Activated CD8-positive, alpha-beta memory T cell treated with anti-CD3 and anti-CD28 coated beads for 1 hour (primary cell): Measurements from ENCODE around the gene RTTN.

Experiments
- DNase-seq, 2 donors: peaks; one replicate each; pipeline ENCODE4 v3.0.0-alpha.2; 2020; ENCODE audit warnings: low read depth in 1 of 2; ENCODE audit errors: extremely low read depth in 1 of 2

RTTN gene

DNA sequence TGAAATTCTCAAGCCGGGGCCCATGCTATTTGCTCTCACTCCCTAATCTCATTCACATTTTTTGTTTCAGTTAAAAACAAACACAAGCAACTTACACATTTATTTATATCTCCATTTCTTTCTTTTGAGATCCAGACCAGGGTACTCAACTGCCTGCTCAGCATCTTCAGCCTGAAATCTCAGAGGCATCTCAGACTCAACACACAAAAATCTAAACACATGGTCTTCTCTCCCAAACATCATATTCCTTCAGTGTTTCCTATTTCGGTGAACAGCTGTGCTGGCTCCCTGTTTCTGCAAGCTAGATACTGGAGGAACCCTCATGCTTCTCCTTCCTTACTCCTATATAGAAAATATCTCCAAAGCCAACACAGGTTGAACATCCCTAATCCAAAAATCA lies 11.3 kb upstream of the RTTN start:
- DNase-seq: no peak

DNA sequence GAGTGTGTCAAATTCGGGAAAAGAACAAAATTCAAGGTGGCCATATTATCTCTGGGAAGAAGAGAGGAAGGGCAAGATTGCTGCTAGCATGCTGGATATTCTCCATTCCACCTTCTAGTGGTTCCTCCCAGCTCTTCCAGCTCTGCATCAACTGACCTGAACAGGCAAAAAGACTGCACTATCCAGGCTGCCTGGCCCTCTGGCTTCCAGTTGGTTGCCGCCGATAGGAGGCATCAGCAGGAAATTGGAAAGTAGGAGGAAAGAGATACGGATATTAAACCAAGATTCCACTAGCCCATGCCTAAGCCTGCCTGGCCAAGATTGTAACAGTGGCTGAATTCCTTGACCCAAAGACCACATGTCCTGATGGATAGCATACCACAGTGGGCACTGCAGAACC lies 1.7 kb upstream of the RTTN start:
- DNase-seq: no peak

DNA sequence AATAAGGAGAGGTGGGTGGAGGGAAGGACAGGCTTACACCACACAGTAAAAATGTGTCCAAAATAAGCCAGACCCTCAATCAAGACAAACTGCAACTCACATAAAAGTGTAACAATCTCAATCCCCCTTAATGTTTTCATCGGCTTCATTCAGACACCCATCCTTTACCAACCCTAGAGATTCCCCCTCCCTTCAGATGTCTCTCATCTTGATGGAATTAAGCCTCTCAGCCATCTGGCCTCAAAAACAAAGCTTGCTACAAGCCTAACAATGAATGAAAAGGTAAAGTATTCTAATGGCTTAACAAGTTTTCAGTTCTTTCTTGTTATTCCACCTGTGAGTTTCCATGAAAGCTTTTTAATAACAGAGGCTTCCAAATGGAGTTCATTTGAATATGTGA lies 5.2 kb downstream of the RTTN start:
- DNase-seq: no peak

DNA sequence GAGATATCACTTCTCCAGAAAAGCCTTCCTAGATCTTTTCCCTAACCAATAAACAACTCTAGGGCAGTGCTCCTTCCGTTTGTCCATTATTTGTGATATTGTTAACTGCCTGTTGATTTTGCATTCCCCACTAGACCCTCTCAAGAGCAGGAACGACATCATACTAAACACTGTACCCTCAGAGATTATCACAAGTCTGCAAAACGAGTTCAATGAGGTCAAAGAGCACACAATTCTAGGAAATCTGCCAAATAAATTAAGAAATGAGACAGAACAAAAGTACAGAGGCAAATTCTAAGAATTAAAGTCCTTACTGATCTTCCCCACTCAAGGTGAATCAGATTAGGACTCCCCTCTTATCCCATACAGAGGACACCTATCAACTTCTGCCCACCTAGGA lies 7.6 kb downstream of the RTTN start:
- no peak for DNase-seq

DNA sequence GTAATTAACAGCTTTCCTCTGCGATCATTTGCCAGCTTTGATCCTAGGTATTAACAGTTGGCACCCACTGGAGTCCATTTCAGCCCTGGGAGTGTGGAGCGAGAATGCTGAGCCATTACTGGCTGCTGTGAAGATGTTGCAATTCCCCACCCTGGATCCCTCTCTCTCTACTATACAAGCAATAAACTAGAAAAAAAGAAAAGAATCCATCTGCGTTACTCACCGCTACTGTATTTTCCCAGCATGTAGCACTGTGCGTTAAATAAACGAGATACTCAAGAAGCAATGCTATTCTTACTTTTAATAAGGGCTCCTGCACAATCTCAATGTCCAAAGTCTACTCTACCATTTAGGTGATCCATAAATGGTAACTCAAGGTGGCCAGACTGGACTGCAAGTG lies 8.5 kb downstream of the RTTN start:
- DNase-seq: no peak

DNA sequence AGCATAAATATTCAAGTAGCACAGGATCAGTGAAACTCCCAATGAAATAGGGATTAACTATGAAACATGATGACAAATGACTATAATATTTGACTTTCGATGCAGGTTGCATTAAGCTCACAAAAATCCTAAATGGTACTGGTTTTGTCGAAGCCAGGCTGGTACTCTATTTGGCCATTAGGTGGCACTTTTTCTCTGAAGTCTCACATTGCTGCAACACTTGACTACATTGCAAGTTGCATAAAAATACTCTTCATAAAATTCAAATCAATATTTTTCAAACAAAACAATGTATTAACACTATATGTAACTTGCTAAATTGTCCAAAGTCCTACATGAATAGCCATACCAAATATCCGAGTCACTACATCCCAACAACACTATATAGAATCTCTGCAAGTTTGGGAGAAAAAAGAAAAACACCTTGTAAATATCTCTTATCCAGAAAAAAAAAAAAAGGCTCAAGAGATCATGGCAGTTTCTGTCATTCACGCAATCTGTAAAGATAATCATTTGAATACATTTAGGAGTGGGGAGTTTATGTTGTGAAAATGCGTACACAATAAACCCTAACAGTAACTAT lies 9.5 kb downstream of the RTTN start:
- DNase-seq: no peak

DNA sequence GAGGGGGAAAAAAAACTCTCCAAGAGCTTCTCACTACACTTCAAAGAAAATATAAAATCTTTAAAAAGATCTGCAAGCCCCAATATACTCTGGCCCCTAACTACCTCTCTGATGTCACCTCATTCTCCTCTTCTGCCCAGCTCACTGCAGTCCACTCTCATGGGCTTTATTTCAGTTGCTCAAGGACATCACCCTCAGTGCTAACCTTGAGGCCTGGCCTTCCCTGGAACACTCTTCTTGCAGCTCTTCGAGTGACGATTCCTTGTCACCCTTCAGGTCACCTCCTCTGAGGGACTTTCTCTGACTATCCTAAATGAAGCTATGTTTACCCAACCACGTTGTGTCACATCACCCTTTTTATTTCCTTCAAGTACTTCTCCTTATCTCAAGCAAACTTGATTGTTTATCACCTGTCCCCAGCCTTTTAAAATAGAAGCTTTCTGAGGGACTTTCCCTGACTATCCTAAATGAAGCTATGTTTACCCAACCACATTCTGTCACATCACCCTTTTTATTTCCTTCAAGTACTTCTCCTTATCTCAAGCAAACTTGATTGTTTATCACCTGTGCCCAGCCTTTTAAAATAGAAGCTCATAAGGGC lies 10.4 kb downstream of the RTTN start:
- no peak for DNase-seq

DNA sequence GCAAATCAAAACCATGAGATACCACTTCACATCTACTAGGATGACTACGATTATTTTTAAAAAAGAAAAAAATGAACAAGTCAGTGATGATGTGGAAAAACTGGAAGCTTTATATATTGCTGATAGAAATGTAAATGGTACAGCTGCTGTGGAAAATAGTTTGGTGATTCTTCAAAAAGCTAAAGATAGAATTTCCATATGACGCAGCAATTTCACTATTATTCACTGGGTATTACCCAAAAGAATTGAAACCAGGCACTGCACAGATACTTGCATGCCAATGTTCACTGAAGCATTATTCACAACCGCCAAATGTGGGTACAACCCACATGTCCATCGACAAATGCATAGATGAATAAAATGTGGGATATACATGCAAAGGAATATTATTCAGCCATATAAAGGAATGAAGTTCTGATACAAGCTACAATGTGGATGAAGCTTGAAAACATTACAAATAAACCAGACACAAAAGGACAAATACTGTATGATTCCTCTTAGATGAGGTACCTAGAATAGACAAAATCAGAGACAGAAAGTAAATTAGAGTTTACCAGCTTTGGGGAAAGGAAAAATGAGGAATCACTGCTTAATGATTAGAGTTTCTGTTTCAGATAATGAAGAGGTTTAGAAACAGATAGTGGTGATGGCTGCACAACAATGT lies 11.1 kb downstream of the RTTN start:
- no peak for DNase-seq

DNA sequence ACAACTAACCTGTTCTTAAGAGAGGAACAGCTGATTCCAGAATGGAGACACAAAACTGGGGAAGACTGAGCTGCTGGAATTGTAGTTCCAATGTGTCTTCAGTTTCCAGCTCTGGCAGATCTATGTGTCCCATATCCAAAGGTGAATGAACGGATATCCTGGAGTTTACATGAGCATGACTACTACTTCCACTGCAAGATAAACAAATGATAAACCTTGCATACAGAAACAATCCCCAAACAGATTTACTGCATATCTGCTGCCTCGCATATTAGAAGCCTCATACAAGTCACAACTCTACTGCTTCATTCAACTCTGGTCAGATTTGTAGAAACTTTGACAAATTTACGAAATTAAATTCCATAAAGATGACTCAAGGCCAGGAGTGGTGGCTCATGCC lies 15.0 kb downstream of the RTTN start:
- DNase-seq: no peak

DNA sequence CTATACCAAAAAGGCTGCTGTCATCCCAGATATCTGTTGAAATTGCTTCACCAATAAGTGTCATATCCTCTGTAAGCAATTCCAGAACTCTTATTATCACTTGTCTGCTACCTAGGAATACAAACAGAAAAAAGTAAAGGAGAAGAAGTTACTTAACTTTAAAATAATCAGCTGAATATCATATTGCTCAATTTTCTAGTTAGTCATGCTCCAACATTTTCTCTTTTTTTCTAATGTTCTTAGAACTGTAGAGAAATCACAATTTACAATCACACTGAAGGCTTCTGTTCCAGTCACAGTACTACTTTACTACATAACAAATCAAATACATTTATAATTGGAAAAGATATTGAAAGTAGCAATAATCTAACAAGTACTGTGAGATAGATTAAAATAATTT lies 17.4 kb downstream of the RTTN start:
- no peak for DNase-seq

DNA sequence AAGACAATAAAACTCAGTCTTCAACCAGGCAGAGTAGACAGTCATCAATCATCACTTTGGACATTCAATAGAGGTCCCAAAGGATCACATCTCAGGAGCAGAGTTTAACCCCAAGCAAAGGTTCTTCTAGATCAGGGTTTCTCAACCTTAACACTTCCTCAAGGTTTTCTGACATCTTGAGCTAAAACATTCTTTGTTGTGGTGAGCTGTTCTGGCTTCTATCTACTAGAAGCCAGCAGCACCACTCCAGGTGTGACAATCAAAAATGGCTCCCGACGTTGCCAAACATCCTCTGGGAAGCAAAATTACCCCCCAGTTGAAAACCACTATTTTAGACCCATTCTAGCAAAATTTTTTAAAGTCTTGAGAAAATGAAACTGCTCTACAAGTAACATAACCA lies 22.0 kb downstream of the RTTN start:
- DNase-seq: no peak

DNA sequence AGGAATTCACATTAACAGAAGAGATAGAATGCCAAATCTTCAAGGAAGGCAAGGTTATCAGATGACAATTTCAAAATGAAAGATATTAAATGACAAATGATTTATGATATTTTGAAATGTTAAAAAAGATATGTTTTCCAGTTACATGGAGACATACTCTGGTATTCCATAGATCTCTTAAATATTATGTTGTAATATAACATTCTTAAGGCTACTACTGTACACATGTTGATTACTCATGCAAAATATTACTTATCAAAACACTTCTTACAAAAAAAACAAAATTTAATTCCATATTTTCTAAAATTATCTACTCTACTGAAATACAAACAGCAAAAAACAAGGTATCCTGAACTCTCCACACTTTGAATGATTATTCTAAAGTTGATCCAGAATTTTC lies 22.9 kb downstream of the RTTN start:
- DNase-seq: no peak

DNA sequence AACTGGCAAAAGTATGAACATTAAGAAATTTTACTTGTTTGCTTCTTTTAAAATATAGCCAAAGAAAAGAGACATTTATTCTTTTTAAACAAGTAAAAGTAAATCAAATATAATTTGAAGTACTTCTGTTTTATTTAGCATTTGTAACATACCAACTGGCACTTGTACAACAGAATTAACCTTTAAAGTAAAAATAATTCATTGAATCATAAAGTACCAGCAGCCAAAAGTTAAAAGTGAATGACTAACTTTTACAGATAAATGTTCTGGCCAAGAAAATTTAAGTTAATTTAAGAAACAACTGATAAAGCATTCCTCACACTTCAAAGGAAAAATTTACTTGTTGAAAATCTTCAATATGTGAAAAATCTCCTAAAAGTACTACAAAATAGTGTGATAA lies 23.8 kb downstream of the RTTN start:
- no peak for DNase-seq

DNA sequence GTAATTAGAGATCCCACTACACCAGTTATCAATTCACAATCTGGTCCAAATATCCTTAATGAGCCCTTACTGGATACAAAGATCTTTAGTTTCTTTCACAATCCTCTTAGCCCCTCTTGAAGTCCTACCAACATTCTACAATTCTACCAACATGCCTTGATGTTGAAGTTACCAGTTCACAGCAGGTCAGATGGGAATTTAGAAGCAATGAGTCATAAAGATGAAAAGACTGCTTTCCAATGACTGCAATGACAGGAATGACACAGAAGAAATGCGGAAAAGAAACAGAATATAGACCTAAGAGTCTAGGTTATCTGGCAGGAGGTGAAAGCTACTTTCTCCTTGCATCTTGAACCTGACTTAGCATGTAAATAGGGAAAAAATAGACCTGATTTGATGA lies 24.5 kb downstream of the RTTN start:
- DNase-seq: no peak

DNA sequence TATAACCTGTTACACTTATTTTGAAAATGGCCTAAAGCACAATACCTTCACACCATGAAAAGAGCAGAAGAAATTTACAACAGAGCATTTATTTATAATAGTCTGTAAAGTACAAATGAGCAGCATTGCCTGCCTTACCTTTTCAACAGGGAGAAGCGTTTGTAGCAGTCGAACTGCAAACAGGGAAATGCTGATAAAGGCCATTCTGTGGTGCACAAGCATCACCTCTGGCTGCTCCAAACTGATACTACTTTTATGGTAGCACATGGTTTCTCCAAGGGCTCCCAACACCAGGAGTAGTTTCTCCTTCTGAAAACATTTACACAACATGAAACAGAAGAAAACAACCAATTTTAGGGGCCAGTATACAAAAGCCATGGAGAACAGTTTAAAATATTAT lies 28.9 kb downstream of the RTTN start:
- DNase-seq: no peak

DNA sequence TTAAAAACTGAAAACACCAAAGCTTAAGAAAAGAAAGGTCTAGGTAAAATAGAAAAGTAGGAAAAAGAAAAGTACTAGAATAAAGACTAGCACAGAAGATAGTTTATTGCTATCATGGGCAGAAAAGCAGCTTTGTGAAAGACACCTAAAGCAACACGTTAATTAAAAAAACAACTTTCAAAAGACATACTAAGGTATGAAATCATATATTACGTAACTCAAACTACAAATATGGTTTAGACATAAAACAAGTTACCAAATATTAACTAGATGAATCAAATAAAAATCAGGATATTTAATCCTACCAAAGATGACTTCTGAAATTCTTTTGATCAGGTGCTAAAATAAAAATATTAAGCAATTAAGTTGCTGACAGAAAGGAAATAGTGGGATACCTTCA lies 30.3 kb downstream of the RTTN start:
- DNase-seq: no peak

DNA sequence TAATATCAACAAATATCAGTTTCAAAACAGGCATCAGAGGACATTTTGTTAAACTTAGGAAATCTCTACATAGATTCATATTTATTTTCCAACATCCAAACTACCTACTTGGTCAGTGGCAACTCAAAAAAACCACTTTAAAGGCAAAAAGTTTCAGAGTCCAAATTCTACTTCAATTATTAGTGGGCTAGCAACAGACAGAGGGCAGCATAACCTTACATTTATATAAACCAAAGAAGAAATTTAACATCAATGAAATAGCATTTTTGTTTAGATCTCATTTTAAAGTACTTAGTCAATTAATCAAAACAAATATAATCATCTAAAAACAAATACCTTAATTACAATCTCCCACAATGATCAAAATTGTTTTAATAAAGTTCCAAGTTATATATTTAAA lies 33.3 kb downstream of the RTTN start:
- no peak for DNase-seq

DNA sequence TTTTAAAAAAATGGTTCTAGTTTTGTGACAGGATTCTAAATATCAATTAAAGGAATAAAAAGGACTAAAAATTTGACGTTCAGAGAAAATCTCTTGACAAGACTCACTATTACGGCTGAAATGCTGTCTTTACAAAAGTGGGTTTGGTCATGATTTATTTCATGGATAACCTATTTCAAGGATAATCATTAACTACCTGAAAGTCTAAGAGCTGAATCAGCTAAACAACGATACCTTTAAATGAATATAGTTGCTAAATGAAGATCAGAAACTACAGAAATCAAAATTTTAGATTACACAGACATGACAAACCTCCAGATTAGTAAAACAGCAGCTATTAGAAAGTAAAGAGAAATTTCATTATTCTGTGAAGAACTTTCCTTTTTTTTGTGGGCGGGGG lies 35.7 kb downstream of the RTTN start:
- DNase-seq: no peak

DNA sequence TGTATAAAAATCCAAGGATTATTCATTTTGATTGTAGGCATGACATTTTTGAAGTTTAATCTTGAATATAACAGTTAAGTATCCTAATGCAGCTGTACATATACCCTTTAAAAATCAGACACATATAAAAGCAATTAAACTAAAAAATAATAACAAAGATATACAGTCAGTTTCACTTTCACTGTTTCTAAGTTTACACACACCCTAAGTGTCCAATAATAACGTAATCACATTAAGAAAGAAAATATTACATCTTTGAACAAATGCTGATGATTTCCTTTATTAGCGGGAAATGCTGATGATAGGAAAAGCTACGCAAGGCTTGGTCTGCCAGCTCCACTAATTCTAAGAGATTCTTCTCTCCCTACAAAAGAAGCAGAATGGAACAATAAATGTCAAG lies 38.8 kb downstream of the RTTN start:
- no peak for DNase-seq

DNA sequence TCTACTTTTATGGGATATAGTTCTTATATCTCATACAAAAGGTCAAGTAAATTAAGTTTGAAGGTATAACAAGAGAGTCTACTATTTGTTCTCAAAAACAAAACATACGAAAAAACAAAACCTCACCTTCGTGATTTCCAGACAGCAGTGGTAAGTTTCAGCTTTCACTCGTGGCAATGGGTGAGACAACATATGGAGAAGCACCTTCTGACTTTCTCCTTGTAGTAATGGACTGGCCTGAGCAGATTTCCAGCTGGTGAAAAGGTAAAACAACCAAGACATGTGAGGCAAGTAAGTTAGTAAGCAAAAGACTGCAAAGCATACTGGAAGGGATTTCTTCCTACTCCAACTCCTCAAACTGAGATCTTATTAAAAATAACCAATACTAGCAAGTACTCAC lies 39.6 kb downstream of the RTTN start:
- DNase-seq: no peak

DNA sequence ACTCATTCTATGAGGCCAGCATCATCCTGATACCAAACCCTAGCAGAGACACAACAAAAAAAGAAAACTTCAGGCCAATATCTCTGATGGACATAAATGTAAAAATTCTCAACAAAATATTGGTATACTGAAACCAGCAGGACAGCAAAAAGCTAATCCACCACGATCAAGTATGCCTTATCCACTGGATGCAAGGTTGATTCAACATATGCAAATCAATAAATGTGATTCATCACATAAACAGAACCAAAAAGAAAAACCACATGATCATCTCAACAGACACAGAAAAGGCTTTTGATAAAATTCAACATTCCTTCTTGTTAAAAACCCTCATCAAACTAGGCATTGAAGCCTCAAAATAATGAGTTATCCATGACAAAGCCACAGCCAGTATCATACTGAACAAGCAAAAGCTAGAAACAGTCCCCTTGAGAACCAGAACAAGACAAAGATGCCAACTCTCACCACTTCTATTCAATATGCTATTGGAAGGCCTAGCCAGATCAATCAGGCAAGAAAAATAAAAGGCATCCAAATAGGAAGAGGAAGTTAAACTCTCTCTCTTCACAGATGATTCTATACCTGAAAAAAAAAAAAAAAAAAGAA lies 45.3 kb downstream of the RTTN start:
- no peak for DNase-seq

DNA sequence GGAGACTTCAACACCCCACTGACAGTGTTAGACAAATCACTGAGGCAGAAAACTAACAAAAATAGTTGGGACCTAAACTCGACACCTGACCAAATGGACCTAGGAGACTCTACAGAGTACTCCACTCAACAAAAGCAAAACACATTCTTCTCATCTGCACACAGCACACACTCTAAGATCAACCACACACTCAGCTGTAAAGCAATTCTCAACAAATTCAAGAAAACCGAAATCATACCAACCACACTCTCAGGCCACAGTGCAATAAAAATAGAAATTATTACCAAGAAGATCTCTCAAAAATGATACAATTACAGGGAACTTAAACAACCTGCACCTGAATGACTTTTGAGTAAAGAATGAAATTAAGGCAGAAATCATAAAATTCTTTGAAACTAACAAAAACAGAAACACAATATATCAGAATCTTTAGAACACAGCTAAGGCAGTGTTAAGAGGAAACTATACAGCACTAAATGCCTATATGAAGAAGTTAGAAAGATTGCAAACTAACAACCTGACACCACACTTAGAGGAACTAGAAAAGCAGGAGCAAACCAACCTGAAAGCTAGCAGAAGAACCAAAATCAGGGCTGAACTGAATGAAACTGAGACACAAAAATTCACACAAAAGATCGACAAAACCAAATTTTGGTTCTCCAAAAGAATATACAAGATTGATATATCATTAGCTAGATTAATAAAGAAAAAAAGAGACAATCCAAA lies 46.3 kb downstream of the RTTN start:
- DNase-seq: no peak
